Fibroblast of villous mesenchyme (primary cell): ENCODE data around the gene ZNF440. TPM values are rescaled to one million over a fixed set of nuclear protein-coding genes. Genes with fewer than 3 reads are reported as not detected.
"Not testable (repeated sequence)": the region's sequence is repeated elsewhere in the genome, so short reads cannot be mapped to it uniquely, and the experiment has no call there.

Experiments
- DNase-seq: peaks from one replicate; pipeline ENCODE4 v3.0.0-alpha.2; 2010; ENCODE audit warnings: low read depth
- H3K4me3 ChIP-seq: 2 replicates; pipeline ENCODE4 v1.5.1; 2011; ENCODE audit warnings: low read depth, mild to moderate bottlenecking, low read length
- CTCF ChIP-seq: IDR thresholded peaks from 2 replicates; pipeline ENCODE4 v1.5.1; 2012; ENCODE audit warnings: low read depth, mild to moderate bottlenecking, low read length; ENCODE audit not compliant: insufficient read depth
- total RNA-seq: library from RNA; depleted of rRNA; stranded (reverse); fragments of >200 nt; gene quantifications from 2 replicates; pipeline ENCODE4 v1.2.3, GENCODE V29; 2012

Gene ZNF440
- total RNA-seq, 1 donor, result 9.5 TPM

- TF ChIP-seq CTCF, result no peak
- H3K4me3 ChIP-seq, result no peak overlapping the region
- no peak for DNase-seq
Observed at GRCh38 chr19:11873762-11874161, 59.7 kb downstream of the ZNF440 start.

GRCh38 chr19:11879687-11880266, 65.7 kb downstream of the ZNF440 start:
- H3K4me3 ChIP-seq, DNase-seq: not testable (repeated sequence)
- peak; percentile 23 for TF ChIP-seq CTCF

GRCh38 chr19:11880598-11880997, 66.5 kb downstream of the ZNF440 start:
- H3K4me3 ChIP-seq, result no peak overlapping the region
- TF ChIP-seq CTCF, result no peak
- DNase-seq, result no peak

GRCh38 chr19:11881151-11881800, 67.2 kb downstream of the ZNF440 start:
- DNase-seq, result peak; percentile 52
- peak; percentile 85 for TF ChIP-seq CTCF
- no peak overlapping the region for H3K4me3 ChIP-seq

GRCh38 chr19:11882606-11883005, 68.5 kb downstream of the ZNF440 start:
- TF ChIP-seq CTCF, result no peak
- DNase-seq, result no peak
- H3K4me3 ChIP-seq, result no peak overlapping the region

Other genes with a start within 250 kb of the ZNF440 start
- 0.43 and 2.3 TPM in 2 replicates for gene ACP5, start 236.6 kb upstream of the ZNF440 start, total RNA-seq
- gene ZNF627, start 216.8 kb upstream of the ZNF440 start, total RNA-seq, result 16.8 and 19.0 TPM in 2 replicates
- 5.2 and 5.6 TPM in 2 replicates for gene ZNF823, start 75.3 kb upstream of the ZNF440 start, total RNA-seq
- gene ZNF441, start 47.3 kb upstream of the ZNF440 start, total RNA-seq, result 5.6 and 6.8 TPM in 2 replicates
- 1.3 and 2.2 TPM in 2 replicates for gene ZNF491, start 15.8 kb upstream of the ZNF440 start, total RNA-seq
- 2.6 and 4.3 TPM in 2 replicates for gene ZNF439, start 34.5 kb downstream of the ZNF440 start, total RNA-seq
- gene ZNF69, start 73.5 kb downstream of the ZNF440 start, total RNA-seq, result 8.1 and 12.1 TPM in 2 replicates
- 6.9 and 7.7 TPM in 2 replicates for gene ZNF700, start 110.8 kb downstream of the ZNF440 start, total RNA-seq
- gene ZNF763, start 150.8 kb downstream of the ZNF440 start, total RNA-seq, result 0.32 and 0.86 TPM in 2 replicates
- gene ZNF433, start 221.4 kb downstream of the ZNF440 start, total RNA-seq, result 1.3 and 4.2 TPM in 2 replicates
- under 0.01 TPM in 2 replicates for gene ZNF878, start 238.7 kb downstream of the ZNF440 start, total RNA-seq